ENCODE measurements around the gene GNA14. TPM values are rescaled to one million over a fixed set of nuclear protein-coding genes. Genes with fewer than 3 reads are reported as not detected.

Gene GNA14
- polyA plus RNA-seq, 1 donor from 2014 or later: 0.40 TPM

GRCh38 chr9:77600810-77601209 lies 47.3 kb downstream of the GNA14 start:
- H3K36me3 ChIP-seq (ENCODE audit: insufficient read depth, low read length): no peaks in the 10 kb centered on the region
- no peak overlapping the region for H2AFZ ChIP-seq (ENCODE audit: low read depth, low read length)
- H3K9me2 ChIP-seq (ENCODE audit: insufficient read depth, low read length): no peaks in the 10 kb centered on the region
- H3K9ac ChIP-seq (ENCODE audit: low read length): no peak overlapping the region
- H3K79me2 ChIP-seq (replicated peaks; ENCODE audit: insufficient read depth, low read length): no peaks in the 10 kb centered on the region
- H3K27me3 ChIP-seq (ENCODE audit: insufficient read depth, low read depth, low read length): no peaks in the 10 kb centered on the region
- no peak for TF ChIP-seq MXI1 (conservative IDR thresholded peaks at IDR 0.05; ENCODE audit: poor library complexity, severe bottlenecking)
- TF ChIP-seq REST (IDR thresholded peaks at IDR 0.05; ENCODE audit: borderline replicate concordance): no peak
- no peak for TF ChIP-seq POLR2AphosphoS5 (IDR thresholded peaks at IDR 0.05)
- TF ChIP-seq RAD21 (conservative IDR thresholded peaks at IDR 0.05): no peak
- TF ChIP-seq TAF1 (IDR thresholded peaks at IDR 0.05; ENCODE audit: low read depth): no peak
- no peak for TF ChIP-seq EP300 (conservative IDR thresholded peaks at IDR 0.05; ENCODE audit: poor library complexity, severe bottlenecking)
- no peak for TF ChIP-seq EZH2 (IDR thresholded peaks at IDR 0.05; ENCODE audit: borderline replicate concordance, insufficient read depth, low read length, poor library complexity, severe bottlenecking)
- no peak for TF ChIP-seq CTCF (IDR thresholded peaks at IDR 0.05; ENCODE audit: poor library complexity, severe bottlenecking)
- no peak for TF ChIP-seq SMC3 (conservative IDR thresholded peaks at IDR 0.05; ENCODE audit: poor library complexity)
- H3F3A ChIP-seq (ENCODE audit: insufficient read depth, low read length, poor library complexity, severe bottlenecking): no peaks in the 10 kb centered on the region
- H4K20me1 ChIP-seq (ENCODE audit: insufficient read depth): no peaks in the 10 kb centered on the region
- H3K9me3 ChIP-seq (ENCODE audit: low read length): no peaks in the 10 kb centered on the region
- no peak overlapping the region for H3K4me3 ChIP-seq (ENCODE audit: low read length)
- H3K27ac ChIP-seq (ENCODE audit: low read length): no peak overlapping the region
- H3K4me2 ChIP-seq (ENCODE audit: low read length): no peak overlapping the region

GRCh38 chr9:77599492-77599891 lies 48.6 kb downstream of the GNA14 start:
- no peak for TF ChIP-seq TAF1 (IDR thresholded peaks at IDR 0.05; ENCODE audit: low read depth)
- TF ChIP-seq EZH2 (IDR thresholded peaks at IDR 0.05; ENCODE audit: borderline replicate concordance, insufficient read depth, low read length, poor library complexity, severe bottlenecking): no peak
- TF ChIP-seq MXI1 (conservative IDR thresholded peaks at IDR 0.05; ENCODE audit: poor library complexity, severe bottlenecking): no peak
- TF ChIP-seq CTCF (IDR thresholded peaks at IDR 0.05; ENCODE audit: poor library complexity, severe bottlenecking): no peak
- no peak for TF ChIP-seq REST (IDR thresholded peaks at IDR 0.05; ENCODE audit: borderline replicate concordance)
- no peak for TF ChIP-seq EP300 (conservative IDR thresholded peaks at IDR 0.05; ENCODE audit: poor library complexity, severe bottlenecking)
- TF ChIP-seq POLR2AphosphoS5 (IDR thresholded peaks at IDR 0.05): no peak
- no peak for TF ChIP-seq SMC3 (conservative IDR thresholded peaks at IDR 0.05; ENCODE audit: poor library complexity)
- no peaks in the 10 kb centered on the region for H3K9me2 ChIP-seq (ENCODE audit: insufficient read depth, low read length)
- no peaks in the 10 kb centered on the region for H3F3A ChIP-seq (ENCODE audit: insufficient read depth, low read length, poor library complexity, severe bottlenecking)
- no peak overlapping the region for H3K4me2 ChIP-seq (ENCODE audit: low read length)
- H3K9me3 ChIP-seq (ENCODE audit: low read length): no peaks in the 10 kb centered on the region
- H3K79me2 ChIP-seq (replicated peaks; ENCODE audit: insufficient read depth, low read length): no peaks in the 10 kb centered on the region
- H3K27me3 ChIP-seq (ENCODE audit: insufficient read depth, low read depth, low read length): no peaks in the 10 kb centered on the region
- no peak overlapping the region for H3K4me3 ChIP-seq (ENCODE audit: low read length)
- H3K27ac ChIP-seq (ENCODE audit: low read length): no peak overlapping the region
- H4K20me1 ChIP-seq (ENCODE audit: insufficient read depth): no peaks in the 10 kb centered on the region
- H3K36me3 ChIP-seq (ENCODE audit: insufficient read depth, low read length): no peaks in the 10 kb centered on the region
- H3K9ac ChIP-seq (ENCODE audit: low read length): no peak overlapping the region
- H2AFZ ChIP-seq (ENCODE audit: low read depth, low read length): no peak overlapping the region
